Heart right ventricle (tissue), 16 donors: ENCODE results near the gene COL26A1. TPM values are rescaled to one million over a fixed set of nuclear protein-coding genes. Genes with fewer than 3 reads are reported as not detected.

Experiments used
- ATAC-seq, 8 donors: fragments of 200-7000 bp; cut with Tn5 transposase; one replicate each; pipeline ENCODE4 v1.9.1; 2020; ENCODE audit warnings: mild to moderate bottlenecking in 8 of 8, moderate library complexity in 8 of 8, moderate number of reproducible peaks in 1 of 8
- DNase-seq, 2 donors: peaks; one replicate each; pipeline ENCODE4 v3.0.0-alpha.2; 2020
- H3K27ac ChIP-seq, 10 donors: fragments of 200-600 bp; sonication (generic) in 2 of 10; one replicate each; pipeline versions ENCODE4 v1.5.0 to v1.8.0; 2020 to 2022; ENCODE audit warnings: mild to moderate bottlenecking in 3 of 10
- H3K27me3 ChIP-seq, 7 donors: fragments of 200-600 bp; one replicate each; pipeline ENCODE4 v1.8.0; 2021 to 2022; ENCODE audit warnings: mild to moderate bottlenecking in 2 of 7
- H3K36me3 ChIP-seq, 9 donors: fragments of 200-600 bp; sonication (generic) in 1 of 9; one replicate each; pipeline versions ENCODE4 v1.5.0 to v1.8.0; 2020 to 2022; ENCODE audit warnings: mild to moderate bottlenecking in 2 of 9
- H3K4me1 ChIP-seq, 9 donors: fragments of 200-600 bp; sonication (generic) in 1 of 9; one replicate each; pipeline versions ENCODE4 v1.5.0 to v1.8.0; 2020 to 2022; ENCODE audit warnings: mild to moderate bottlenecking in 4 of 9
- H3K4me3 ChIP-seq, 10 donors: fragments of 200-600 bp; sonication (generic) in 2 of 10; one replicate each; pipeline versions ENCODE4 v1.5.0 to v1.8.0; 2020 to 2022; ENCODE audit warnings: mild to moderate bottlenecking in 7 of 10, moderate library complexity in 2 of 10
- H3K9me3 ChIP-seq, 11 donors: fragments of 200-600 bp in 10 of 11; sonication (generic) in 2 of 11; one replicate each; pipeline versions ENCODE4 v1.5.0 to v1.8.0; 2013 to 2022; ENCODE audit warnings: mild to moderate bottlenecking in 2 of 11, control low read depth in 1 of 11, moderate library complexity in 1 of 11
- CTCF ChIP-seq, 9 donors: fragments of 200-600 bp; sonication (generic) in 2 of 9; IDR thresholded peaks; one replicate each; pipeline versions ENCODE4 v1.5.0 to v1.8.0; 2021 to 2022; ENCODE audit warnings: antibody characterized with exemption in 9 of 9, mild to moderate bottlenecking in 5 of 9, moderate library complexity in 1 of 9
- WGBS, 2 donors: extraction: QIAGEN DNeasy Blood & Tissue Kit; methylation state at CpG; one replicate each; pipeline ENCODE4 v1.1.7; 2013; ENCODE audit warnings: inconsistent platforms in 1 of 2; 5-methylcytosine and 5-hydroxymethylcytosine counted together
- intact Hi-C, 10 donors: fragments of 100-400 bp; cut with DNase I; formaldehyde crosslinking; loops; one replicate each; pipeline versions ENCODE4 v1.11.1 to v1.14.2; 2022
- polyA plus RNA-seq, 2 donors: library from polyadenylated mRNA; stranded (reverse); fragments of 200-250 nt; gene quantifications; one replicate each; pipeline ENCODE4 v1.2.3, GENCODE V29; 2013
- total RNA-seq, 10 donors: library from RNA; stranded (reverse); fragmentation: NEBNext Ultra II Directional in 3 of 10; extraction: Animal tissue kit (Norgen Biotek cat#: 25700) in 3 of 10; gene quantifications; one replicate each; pipeline versions ENCODE4 v1.2.1 to v1.2.4, GENCODE V29; 2021 to 2023
- donor health status: Arrhythmogenic right ventricular cardiomyopathy.
- donor health status: ischemic (EF 13 %, LVEDD 7.1; RV severe dilation, severe dysfunction).
- donor health status: healthy with polysubstance abuse.
- donor health status: DM: no; HTN: yes; CAD: no.
- donor health status: DM: no; HTN: no; CAD: no.
- donor health status: ischemic (EF 25% LVEDD 6.9; RV normal size, moderate dysfunction).
- donor health status: ischemic (EF 25% LVEDD 5.7; RV mildly dilated, moderate dysfunction).
- donor health status: healthy.
- donor health status: DM: yes; HTN: yes; CAD: no.
- donor health status: Ischemic cardiomyopathy.
- donor health status: ischemic (EF 35%, LVEDD 5.7; RV mildly dilated, moderate dysfunction).
- donor health status: nonischemic (EF 11% LVEDD 7.7; RV severe dilation, severe dysfunction).
- donor health status: DM: yes; HTN: yes; CAD: no.
- donor health status: PGD.
- donor health status: ischemic (EF 29% LVEDD 5.4; RV normal size, mild dysfunction).
- donor health status: nonischemic (EF 23%, LVEDD 6.1; RV moderate dilation, normal function).

Gene COL26A1
- total and polyA plus RNA-seq, 12 donors = 0.07 to 0.50 TPM; not detected in 10

- no peak for TF ChIP-seq CTCF (IDR thresholded peaks at IDR 0.05)
- Histone ChIP-seq H3K27ac (no peak overlapping the region), H3K36me3 (no peaks in the 10 kb centered on the region), H3K4me1 (peaks cover 0 to 14% (median 8%) of the 10 kb centered on the region in 9 donors), H3K27me3 (peaks cover 0 to 7% (median 0%) of the 10 kb centered on the region in 7 donors), H3K9me3 (peaks cover 0 to 5% (median 0%) of the 10 kb centered on the region in 11 donors), H3K4me3 (no peak overlapping the region)
- WGBS, 2 donors = 92% methylated on average over 4 of the region's 4 CpGs
- DNase-seq = no peak
- ATAC-seq = no peak
- intact Hi-C loops = loop anchor here in 2 of 10 donors (10.0 kb wide), 1 partner anchor 168 kb away; the partner anchor contains the start of gene COL26A1 (in 2 of the 2)
These were observed 169.9 kb downstream of the COL26A1 start for GRCh38 chr7:101532400-101533102.

DNA sequence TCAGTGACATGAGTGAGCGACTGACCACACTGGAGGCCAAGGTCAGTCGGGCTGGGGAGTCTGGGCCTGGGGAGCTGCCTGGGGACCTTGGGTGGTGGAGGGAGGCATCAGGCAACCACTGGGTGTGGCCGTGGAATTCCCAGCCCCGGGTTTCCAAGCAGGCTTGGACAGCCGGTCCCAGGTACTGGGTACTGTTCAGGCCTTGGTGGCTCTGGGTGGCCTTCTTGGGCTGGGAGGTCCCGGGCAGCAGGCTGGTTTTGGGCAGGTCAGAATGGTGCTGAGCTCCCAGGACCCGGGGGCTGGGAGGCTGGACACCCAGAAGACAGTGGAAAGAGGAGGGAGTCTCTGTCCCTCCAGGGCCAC is 170.4 kb downstream of the COL26A1 start:
- intact Hi-C loops = loop anchor here in 2 of 10 donors (10.0 kb wide), 1 partner anchor 168 kb away; the partner anchor contains the start of gene COL26A1 (in 2 of the 2)
- no peak overlapping the region for H3K4me3 ChIP-seq
- WGBS, 2 donors = 87 to 92% methylated on average over 7 of the region's 7 CpGs
- H3K27ac ChIP-seq = no peak overlapping the region
- no peak for TF ChIP-seq CTCF (IDR thresholded peaks at IDR 0.05)
- no peak for DNase-seq
- peaks cover 0 to 5% (median 0%) of the 10 kb centered on the region in 11 donors for H3K9me3 ChIP-seq
- no peak for ATAC-seq
- H3K27me3 ChIP-seq = peaks cover 0 to 7% (median 0%) of the 10 kb centered on the region in 7 donors
- H3K4me1 ChIP-seq = peaks cover 0 to 14% (median 7%) of the 10 kb centered on the region in 9 donors
- no peaks in the 10 kb centered on the region for H3K36me3 ChIP-seq

DNA sequence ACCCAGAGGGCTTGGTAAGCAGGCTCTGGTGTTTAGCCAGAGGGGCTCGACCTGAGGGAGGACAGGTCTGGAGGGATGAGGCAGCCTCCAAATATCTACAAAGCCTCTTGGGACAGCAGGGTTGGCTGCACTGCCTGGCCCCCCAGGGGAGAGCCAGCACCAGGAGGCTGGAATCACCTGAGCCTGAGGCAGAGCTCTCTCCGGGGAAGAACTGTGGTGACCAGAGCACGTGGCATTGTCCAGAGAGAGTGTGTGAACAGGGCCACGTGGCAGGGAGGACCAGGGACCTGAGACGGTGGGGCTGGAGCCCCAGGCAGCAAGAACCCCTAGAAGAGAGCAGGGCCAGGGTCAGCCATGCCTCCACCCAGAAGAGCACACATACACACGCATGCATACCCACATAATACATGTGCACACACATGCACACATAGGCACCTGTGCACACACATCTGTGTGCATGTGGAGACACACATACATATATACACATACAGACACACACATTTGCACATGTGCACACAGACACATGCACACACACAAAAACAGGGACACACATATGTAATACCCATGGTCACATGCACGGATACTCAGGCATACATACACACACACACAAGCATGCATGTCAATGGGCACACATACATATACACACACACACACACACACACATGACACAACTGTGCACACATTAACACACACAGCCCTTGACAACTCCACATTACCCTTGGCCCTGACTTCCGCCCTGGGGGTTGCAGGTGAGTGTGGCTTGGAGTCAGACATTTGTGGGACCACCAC is 171.5 kb downstream of the COL26A1 start:
- no peak for DNase-seq
- Histone ChIP-seq H3K36me3 (no peaks in the 10 kb centered on the region), H3K9me3 (peaks cover 0 to 5% (median 0%) of the 10 kb centered on the region in 11 donors), H3K4me1 (peaks cover 0 to 18% (median 6%) of the 10 kb centered on the region in 9 donors), H3K27me3 (peaks cover 0 to 7% (median 0%) of the 10 kb centered on the region in 7 donors), H3K27ac (no peak overlapping the region), H3K4me3 (no peak overlapping the region)
- WGBS, 2 donors = 73 to 82% methylated on average over 8 of the region's 8 CpGs
- intact Hi-C loops = loop anchor here in 2 of 10 donors (10.0 kb wide), 1 partner anchor 169 kb away; the partner anchor contains the start of gene COL26A1 (in 2 of the 2)
- no peak for TF ChIP-seq CTCF (IDR thresholded peaks at IDR 0.05)
- no peak for ATAC-seq

- no peak for TF ChIP-seq CTCF (IDR thresholded peaks at IDR 0.05)
- Histone ChIP-seq H3K27ac (no peak overlapping the region), H3K9me3 (peaks cover 0 to 5% (median 0%) of the 10 kb centered on the region in 11 donors), H3K4me3 (no peak overlapping the region), H3K36me3 (no peaks in the 10 kb centered on the region), H3K27me3 (peaks cover 0 to 7% (median 0%) of the 10 kb centered on the region in 7 donors), H3K4me1 (peaks cover 0 to 18% (median 6%) of the 10 kb centered on the region in 9 donors)
- intact Hi-C loops = loop anchor here in 8 of 10 donors (5.0 to 10.0 kb wide), 3 partner anchors 168 to 173 kb away; partner anchors contain the start of gene COL26A1 (in 7 of the 8)
- DNase-seq (no peak), ATAC-seq (no peak)
- 90 to 93% methylated on average over 11 of the region's 11 CpGs for WGBS, 2 donors
These were observed 172.2 kb downstream of the COL26A1 start for GRCh38 chr7:101534873-101535272.
